ENCODE results near the gene SRC.

Gene SRC

GRCh38 chr20:37398750-37399621 is 53.0 kb downstream of the SRC start:
- no peak for DNase-seq

- no peak for DNase-seq
Observed at GRCh38 chr20:37401282-37401929, 55.5 kb downstream of the SRC start.

GRCh38 chr20:37401930-37402675 is 56.2 kb downstream of the SRC start:
- DNase-seq: no peak

- no peak for DNase-seq
Observed at GRCh38 chr20:37403107-37404033, 57.4 kb downstream of the SRC start.

GRCh38 chr20:37404461-37404890 is 58.5 kb downstream of the SRC start:
- no peak for DNase-seq

GRCh38 chr20:37405351-37405897 is 59.5 kb downstream of the SRC start:
- DNase-seq: no peak

- peak; percentile 24 to 38 for DNase-seq
Observed at GRCh38 chr20:37406010-37406998, 60.4 kb downstream of the SRC start.

GRCh38 chr20:37407019-37407566 is 61.2 kb downstream of the SRC start:
- no peak for DNase-seq

- no peak for DNase-seq
Observed at GRCh38 chr20:37407573-37408002, 61.6 kb downstream of the SRC start.

- DNase-seq: no peak
Observed at GRCh38 chr20:37408302-37409193, 62.6 kb downstream of the SRC start.

- no peak for DNase-seq
Observed at GRCh38 chr20:37411408-37412219, 65.7 kb downstream of the SRC start.

- no peak for DNase-seq
Observed at GRCh38 chr20:37413023-37413334, 67.0 kb downstream of the SRC start.

- DNase-seq: no peak
Observed at GRCh38 chr20:37413379-37413778, 67.4 kb downstream of the SRC start.

- DNase-seq: no peak
Observed at GRCh38 chr20:37414224-37415035, 68.5 kb downstream of the SRC start.

GRCh38 chr20:37415118-37416085 is 69.5 kb downstream of the SRC start:
- DNase-seq: no peak

- no peak for DNase-seq
Observed at GRCh38 chr20:37416100-37416847, 70.3 kb downstream of the SRC start.

Data from stimulated activated CD4-positive, alpha-beta T cell treated with anti-CD3 and anti-CD28 coated beads, Interleukin-2, amount 100 ng/mL, for 48 hours (primary cell).